Left ventricle myocardium superior (tissue), 1 donor: ENCODE data around the gene KIF5A. TPM values are rescaled to one million over a fixed set of nuclear protein-coding genes. Genes with fewer than 3 reads are reported as not detected.
A peak's percentile ranks its signal among the peaks of the same experiment; 100 is the strongest.

ENCODE experiments used
- ATAC-seq: fragments of 200-7000 bp; cut with Tn5 transposase; one replicate; pipeline ENCODE4 v1.9.1; 2020; ENCODE audit warnings: mild to moderate bottlenecking, moderate library complexity
- DNase-seq: peaks from one replicate; pipeline ENCODE4 v3.0.0-alpha.2; 2020
- intact Hi-C: fragments of 100-400 bp; cut with micrococcal nuclease; formaldehyde crosslinking; loops from one replicate; pipeline ENCODE4 v1.11.0; 2022
- microRNA-seq: library from miRNA; unstranded; fragments of <30 nt; microRNA quantifications from one replicate; pipeline ENCODE4 v1.2.0, GENCODE V29; 2020; ENCODE audit warnings: borderline number of aligned reads
- total RNA-seq: library from RNA; stranded (reverse); fragmentation: NEBNext Ultra II Directional; extraction: Animal tissue kit (Norgen Biotek cat#: 25700); gene quantifications from one replicate; pipeline ENCODE4 v1.2.1, GENCODE V29; 2021
- donor health status: DM: no; HTN: yes; CAD: no; lungs with severe emphysema.

The KIF5A gene
- total RNA-seq, 1 donor from 2014 or later = 0.12 TPM

DNA sequence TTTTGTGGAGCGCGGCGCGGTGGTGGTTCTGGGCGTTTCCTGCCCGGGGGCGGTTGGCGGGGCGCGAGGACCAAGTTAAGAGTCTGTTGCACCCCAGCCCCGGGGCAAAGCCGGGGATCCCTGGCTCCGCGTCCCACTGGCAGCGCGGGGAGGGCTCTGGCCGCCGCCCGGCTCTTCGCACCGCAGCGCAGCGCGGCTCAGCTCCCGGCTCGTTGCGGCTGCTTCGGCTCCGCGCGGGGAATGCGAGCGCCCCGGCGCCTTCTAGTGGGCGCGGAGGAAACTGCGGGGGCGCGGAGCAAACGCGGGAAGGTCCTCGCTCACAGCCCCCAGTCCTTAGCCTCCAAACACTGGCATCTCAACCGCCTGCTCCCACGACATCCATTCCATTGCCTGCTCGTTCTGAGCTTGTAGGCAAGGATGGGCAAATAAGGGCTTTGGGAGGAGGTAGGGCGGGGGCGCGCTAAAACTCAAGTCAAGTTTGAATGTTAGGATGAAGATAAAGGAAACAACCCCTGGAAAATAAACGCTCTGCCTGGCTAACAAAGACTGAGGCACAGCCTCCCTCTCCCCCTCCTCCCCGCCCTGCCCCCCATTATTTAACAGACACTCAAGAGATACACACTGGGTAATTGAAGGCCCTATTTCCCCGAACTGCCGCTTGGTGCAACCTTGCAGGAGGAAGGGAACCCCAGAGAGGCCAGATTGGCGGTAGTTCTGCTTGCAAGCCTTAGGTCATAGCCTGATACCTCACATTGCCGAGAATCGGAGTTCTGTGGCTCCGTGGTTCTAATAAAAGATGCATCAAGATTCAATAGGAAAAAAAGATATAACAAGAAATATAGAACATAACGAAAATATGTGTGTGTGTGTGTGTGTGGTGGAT lies 83.4 kb downstream of the KIF5A start, which contains the start of gene B4GALNT1:
TSS of gene B4GALNT1 (minus strand) at position 244 of the 883 bp plus-strand sequence. CDS start 1,069 bp downstream, outside the sequence.
- intact Hi-C loops = no loop called here
- DNase-seq (peak; percentile 79), ATAC-seq (peak; percentile 94)

Small RNAs within 50 kb of the gene (microRNA-seq; reads per million reads assigned to microRNA genes)
- gene MIR616 (not detected), gene MIR6758 (not detected)

Other genes with a start within 250 kb of the KIF5A start
- 54.4 TPM for gene R3HDM2, start 119.0 kb upstream of the KIF5A start, total RNA-seq
- gene INHBC, start 115.3 kb upstream of the KIF5A start, total RNA-seq = not detected
- not detected for gene INHBE, start 94.7 kb upstream of the KIF5A start, total RNA-seq
- 0.37 TPM for gene GLI1, start 90.3 kb upstream of the KIF5A start, total RNA-seq
- 5.7 TPM for gene ARHGAP9, start 70.2 kb upstream of the KIF5A start, total RNA-seq
- gene MARS1, start 62.0 kb upstream of the KIF5A start, total RNA-seq = 72.7 TPM
- 22.2 TPM for gene DDIT3, start 29.5 kb upstream of the KIF5A start, total RNA-seq
- gene MBD6, start 27.2 kb upstream of the KIF5A start, total RNA-seq = 35.2 TPM
- gene DCTN2, start 2.9 kb upstream of the KIF5A start, total RNA-seq = 89.2 TPM
- 11.9 TPM for gene PIP4K2C, start 41.1 kb downstream of the KIF5A start, total RNA-seq
- gene DTX3, start 54.8 kb downstream of the KIF5A start, total RNA-seq = 21.4 TPM
- gene ARHGEF25, start 61.4 kb downstream of the KIF5A start, total RNA-seq = 11.9 TPM
- 5.1 TPM for gene B4GALNT1, start 83.2 kb downstream of the KIF5A start, total RNA-seq
- gene OS9, start 144.1 kb downstream of the KIF5A start, total RNA-seq = 104 TPM
- gene AGAP2, start 188.7 kb downstream of the KIF5A start, total RNA-seq = 7.5 TPM
- gene TSPAN31, start 195.0 kb downstream of the KIF5A start, total RNA-seq = 32.8 TPM
- gene CDK4, start 202.3 kb downstream of the KIF5A start, total RNA-seq = 42.1 TPM
- gene MARCHF9, start 205.1 kb downstream of the KIF5A start, total RNA-seq = 15.6 TPM
- not detected for gene CYP27B1, start 217.0 kb downstream of the KIF5A start, total RNA-seq
- gene METTL1, start 222.1 kb downstream of the KIF5A start, total RNA-seq = 7.5 TPM
- gene EEF1AKMT3, start 222.6 kb downstream of the KIF5A start, total RNA-seq = 1.6 TPM
- 52.4 TPM for gene TSFM, start 232.7 kb downstream of the KIF5A start, total RNA-seq